Natural killer cell (primary cell): Measurements from ENCODE around the gene DAW1. TPM values are rescaled to one million over a fixed set of nuclear protein-coding genes. Genes with fewer than 3 reads are reported as not detected.

Source experiments
- ATAC-seq, 3 donors: fragments of 150-1000 bp in 2 of 3; fragments of 200-7000 bp in 1 of 3; cut with Tn5 transposase; 1 replicate in 1 of 3; 2 replicates in 2 of 3; pipeline ENCODE4 v1.10.0; 2021; ENCODE audit warnings: mild to moderate bottlenecking in 2 of 3, moderate library complexity in 2 of 3
- DNase-seq, 2 donors: peaks; one replicate each; pipeline versions ENCODE4 v3.0.0 to v3.0.0-alpha.2; 2013 to 2021; ENCODE audit warnings: mixed read lengths in 1 of 2
- H3K27ac ChIP-seq: one replicate; pipeline ENCODE4 v1.5.1; 2013; ENCODE audit warnings: mild to moderate bottlenecking, low read length
- H3K27me3 ChIP-seq: one replicate; pipeline ENCODE4 v1.6.1; 2013; ENCODE audit warnings: low read length; ENCODE audit not compliant: control insufficient read depth, insufficient read depth
- H3K36me3 ChIP-seq: one replicate; pipeline ENCODE4 v1.6.1; 2013; ENCODE audit warnings: low read length; ENCODE audit not compliant: control insufficient read depth, insufficient read depth
- H3K4me1 ChIP-seq: one replicate; pipeline ENCODE4 v1.6.1; 2013; ENCODE audit warnings: low read length; ENCODE audit not compliant: control insufficient read depth, insufficient read depth
- H3K4me3 ChIP-seq: one replicate; pipeline ENCODE4 v1.5.1; 2013; ENCODE audit warnings: low read length
- H3K9me3 ChIP-seq: one replicate; pipeline ENCODE4 v1.6.1; 2013; ENCODE audit warnings: low read length; ENCODE audit not compliant: control insufficient read depth, insufficient read depth
- H3K27ac Mint-ChIP-seq, 2 donors: one replicate each; pipeline ENCODE4 v1.8.0; 2022; ENCODE audit warnings: mild to moderate bottlenecking in 2 of 2, mixed read lengths in 2 of 2, moderate library complexity in 1 of 2
- H3K27me3 Mint-ChIP-seq, 2 donors: one replicate each; pipeline ENCODE4 v1.8.0; 2022; ENCODE audit warnings: low read depth in 2 of 2, mixed read lengths in 2 of 2
- H3K36me3 Mint-ChIP-seq: one replicate; pipeline ENCODE4 v1.8.0; 2022; ENCODE audit warnings: mixed read lengths
- H3K4me1 Mint-ChIP-seq, 2 donors: one replicate each; pipeline ENCODE4 v1.8.0; 2022; ENCODE audit warnings: mixed read lengths in 2 of 2
- H3K4me3 Mint-ChIP-seq: one replicate; pipeline ENCODE4 v1.8.0; 2022; ENCODE audit warnings: mild to moderate bottlenecking, moderate library complexity, mixed read lengths
- H3K9me3 Mint-ChIP-seq, 2 donors: one replicate each; pipeline ENCODE4 v1.8.0; 2022; ENCODE audit warnings: mixed read lengths in 2 of 2
- CTCF ChIP-seq: fragments of 200-600 bp; IDR thresholded peaks from one replicate; pipeline ENCODE4 v1.8.0; 2022; ENCODE audit warnings: antibody characterized with exemption
- WGBS: methylation state at CpG from one replicate; pipeline ENCODE4 v1.1.7; 2013; ENCODE audit warnings: missing lambda C conversion rate; ENCODE audit not compliant: insufficient coverage; 5-methylcytosine and 5-hydroxymethylcytosine counted together
- intact Hi-C: fragments of 100-400 bp; cut with micrococcal nuclease; formaldehyde crosslinking; loops from one replicate; pipeline ENCODE4 v1.14.2; 2022
- total RNA-seq, 4 donors: library from RNA; stranded (reverse); fragments of 120-200 nt in 1 of 4; gene quantifications; one replicate each; pipeline versions ENCODE4 v1.2.3 to v1.2.4, GENCODE V29; 2013 to 2022

The DAW1 gene
- total RNA-seq, 3 donors from 2014 or later (not counting 1 experiment from before 2014, with no cell fraction given), result not detected

- no peaks in the 10 kb centered on the region for H3K36me3 Mint-ChIP-seq
- no peak for TF ChIP-seq CTCF
- no peak overlapping the region for H3K27ac Mint-ChIP-seq
These were observed 68.0 kb downstream of the DAW1 start for GRCh38 chr2:227939271-227940027.

GRCh38 chr2:227942021-227942420 lies 70.6 kb downstream of the DAW1 start:
- Histone ChIP-seq H3K4me3 (no peak overlapping the region), H3K4me1 (no peaks in the 10 kb centered on the region), H3K36me3 (no peaks in the 10 kb centered on the region), H3K27ac (no peak overlapping the region), H3K9me3 (no peaks in the 10 kb centered on the region), H3K27me3 (no peaks in the 10 kb centered on the region)
- WGBS, result 81% methylated on average over 2 of the region's 2 CpGs
- no peaks in the 10 kb centered on the region for H3K27me3 Mint-ChIP-seq
- TF ChIP-seq CTCF, result no peak
- no peaks in the 10 kb centered on the region for H3K36me3 Mint-ChIP-seq
- ATAC-seq (no peak), DNase-seq (no peak)
- intact Hi-C loops, result no loop called here
- H3K4me3 Mint-ChIP-seq, result no peak overlapping the region
- peaks cover 2 to 8% of the 10 kb centered on the region in 2 donors for H3K9me3 Mint-ChIP-seq
- H3K4me1 Mint-ChIP-seq, result no peaks in the 10 kb centered on the region
- no peak overlapping the region for H3K27ac Mint-ChIP-seq

More at GRCh38 chr2:227939271-227940027, 68.0 kb downstream of the DAW1 start:
- Histone ChIP-seq H3K4me1 (no peaks in the 10 kb centered on the region), H3K9me3 (no peaks in the 10 kb centered on the region), H3K27me3 (no peaks in the 10 kb centered on the region), H3K27ac (no peak overlapping the region), H3K36me3 (no peaks in the 10 kb centered on the region), H3K4me3 (no peak overlapping the region)
- H3K4me3 Mint-ChIP-seq, result no peak overlapping the region
- DNase-seq (no peak), ATAC-seq (no peak)
- 66% methylated on average over 9 of the region's 11 CpGs for WGBS
- H3K4me1 Mint-ChIP-seq, result no peaks in the 10 kb centered on the region
- intact Hi-C loops, result no loop called here
- peaks cover 4 to 8% of the 10 kb centered on the region in 2 donors for H3K9me3 Mint-ChIP-seq
- no peaks in the 10 kb centered on the region for H3K27me3 Mint-ChIP-seq

GRCh38 chr2:227942965-227943364 lies 71.5 kb downstream of the DAW1 start:
- no peaks in the 10 kb centered on the region for H3K4me1 Mint-ChIP-seq
- H3K9me3 ChIP-seq, result no peaks in the 10 kb centered on the region
- no peak overlapping the region for H3K27ac Mint-ChIP-seq
- H3K27ac ChIP-seq, result no peak overlapping the region
- intact Hi-C loops, result no loop called here
- no peaks in the 10 kb centered on the region for H3K4me1 ChIP-seq
- no peak for DNase-seq
- WGBS, result 56% methylated on average over 2 of the region's 2 CpGs
- no peak for TF ChIP-seq CTCF
- no peak for ATAC-seq
- H3K4me3 Mint-ChIP-seq, result no peak overlapping the region
- H3K27me3 Mint-ChIP-seq, result no peaks in the 10 kb centered on the region
- no peaks in the 10 kb centered on the region for H3K36me3 Mint-ChIP-seq
- H3K9me3 Mint-ChIP-seq, result peaks cover 2 to 5% of the 10 kb centered on the region in 2 donors
- no peak overlapping the region for H3K4me3 ChIP-seq
- H3K27me3 ChIP-seq, result no peaks in the 10 kb centered on the region
- H3K36me3 ChIP-seq, result no peaks in the 10 kb centered on the region

GRCh38 chr2:227960317-227960716 lies 88.9 kb downstream of the DAW1 start:
- Histone ChIP-seq H3K27ac (no peak overlapping the region), H3K4me3 (no peak overlapping the region), H3K27me3 (no peaks in the 10 kb centered on the region), H3K9me3 (no peaks in the 10 kb centered on the region), H3K4me1 (no peaks in the 10 kb centered on the region), H3K36me3 (no peaks in the 10 kb centered on the region)
- ATAC-seq (no peak), DNase-seq (no peak)
- no peaks in the 10 kb centered on the region for H3K36me3 Mint-ChIP-seq
- H3K27me3 Mint-ChIP-seq, result no peaks in the 10 kb centered on the region
- TF ChIP-seq CTCF, result no peak
- no peaks in the 10 kb centered on the region for H3K4me1 Mint-ChIP-seq
- peaks cover 4 to 9% of the 10 kb centered on the region in 2 donors for H3K9me3 Mint-ChIP-seq
- no peak overlapping the region for H3K4me3 Mint-ChIP-seq
- intact Hi-C loops, result no loop called here
- H3K27ac Mint-ChIP-seq, result no peak overlapping the region
- whole genome bisulfite sequencing, result 90% methylated on average over 3 of the region's 3 CpGs
